ENCODE results near the gene PARM1. TPM values are rescaled to one million over a fixed set of nuclear protein-coding genes. Genes with fewer than 3 reads are reported as not detected.

The PARM1 gene, protein sequence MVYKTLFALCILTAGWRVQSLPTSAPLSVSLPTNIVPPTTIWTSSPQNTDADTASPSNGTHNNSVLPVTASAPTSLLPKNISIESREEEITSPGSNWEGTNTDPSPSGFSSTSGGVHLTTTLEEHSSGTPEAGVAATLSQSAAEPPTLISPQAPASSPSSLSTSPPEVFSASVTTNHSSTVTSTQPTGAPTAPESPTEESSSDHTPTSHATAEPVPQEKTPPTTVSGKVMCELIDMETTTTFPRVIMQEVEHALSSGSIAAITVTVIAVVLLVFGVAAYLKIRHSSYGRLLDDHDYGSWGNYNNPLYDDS
- total RNA-seq (2022; extraction: Qiagen RNA extraction): 0.47 to 0.75 TPM (median 0.68 TPM) in 5 replicates

GRCh38 chr4:74932832-74933561 is at the start of gene PARM1:
PARM1 (plus strand) TSS chr4:74933116; CDS start chr4:74933328, 212 bp downstream.

Other genes starting within 250 kb of the PARM1 start
- gene BTC, start 138.6 kb upstream of the PARM1 start, total RNA-seq (2022; extraction: Qiagen RNA extraction): 1.2 to 1.6 TPM (median 1.3 TPM) in 5 replicates